Stomach (tissue), 4 donors: Measurements from ENCODE around the gene TMEM81.

Experiments
- POLR2A ChIP-seq, 4 donors: fragments of 450-650 bp; IDR thresholded peaks; one replicate each; pipeline ENCODE4 v1.6.1; 2016; ENCODE audit warnings: antibody characterized with exemption in 4 of 4, control low read depth in 2 of 4, mild to moderate bottlenecking in 1 of 4, moderate library complexity in 1 of 4
- POLR2AphosphoS5 ChIP-seq, 3 donors: sonication (generic); formaldehyde crosslinking; IDR thresholded peaks; one replicate each; pipeline ENCODE4 v1.6.1; 2016; ENCODE audit warnings: antibody characterized with exemption in 3 of 3
- TF ChIP-seq, protein P1 (sequence below), 7 experiments: fragments of 450-650 bp in 4 of 7; fragments of 200-600 bp in 3 of 7; sonication (generic) in 3 of 7; IDR thresholded peaks; one replicate each; pipeline ENCODE4 v1.5.1; 2016 to 2019; ENCODE audit warnings: antibody characterized with exemption in 7 of 7, control low read depth in 2 of 7, mild to moderate bottlenecking in 1 of 7

DNA sequence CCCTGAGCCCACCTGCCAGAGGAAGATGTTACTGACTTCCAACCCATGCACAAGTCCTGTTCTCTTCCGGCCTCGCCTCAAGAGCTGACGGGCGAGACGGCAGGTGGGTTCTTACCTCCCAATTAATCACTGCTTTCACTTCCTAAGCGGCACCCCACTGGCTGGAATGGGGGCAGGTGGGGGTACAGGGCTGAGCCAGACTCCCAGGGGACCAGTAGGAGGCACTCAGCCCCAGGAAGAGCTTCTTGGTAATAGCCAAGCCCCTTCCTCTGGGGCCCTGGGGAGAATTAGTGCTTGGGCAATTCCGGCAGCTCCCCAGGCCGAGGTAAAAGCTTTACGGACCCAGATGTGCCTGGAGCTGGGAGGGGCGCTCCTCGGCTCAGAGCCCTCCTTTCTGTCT, 31.6 kb downstream of the TMEM81 start:
- no peak for TF ChIP-seq POLR2AphosphoS5 (IDR thresholded peaks at IDR 0.05)
- no peak for TF ChIP-seq POLR2A (IDR thresholded peaks at IDR 0.05)
- TF ChIP-seq, protein P1, sequence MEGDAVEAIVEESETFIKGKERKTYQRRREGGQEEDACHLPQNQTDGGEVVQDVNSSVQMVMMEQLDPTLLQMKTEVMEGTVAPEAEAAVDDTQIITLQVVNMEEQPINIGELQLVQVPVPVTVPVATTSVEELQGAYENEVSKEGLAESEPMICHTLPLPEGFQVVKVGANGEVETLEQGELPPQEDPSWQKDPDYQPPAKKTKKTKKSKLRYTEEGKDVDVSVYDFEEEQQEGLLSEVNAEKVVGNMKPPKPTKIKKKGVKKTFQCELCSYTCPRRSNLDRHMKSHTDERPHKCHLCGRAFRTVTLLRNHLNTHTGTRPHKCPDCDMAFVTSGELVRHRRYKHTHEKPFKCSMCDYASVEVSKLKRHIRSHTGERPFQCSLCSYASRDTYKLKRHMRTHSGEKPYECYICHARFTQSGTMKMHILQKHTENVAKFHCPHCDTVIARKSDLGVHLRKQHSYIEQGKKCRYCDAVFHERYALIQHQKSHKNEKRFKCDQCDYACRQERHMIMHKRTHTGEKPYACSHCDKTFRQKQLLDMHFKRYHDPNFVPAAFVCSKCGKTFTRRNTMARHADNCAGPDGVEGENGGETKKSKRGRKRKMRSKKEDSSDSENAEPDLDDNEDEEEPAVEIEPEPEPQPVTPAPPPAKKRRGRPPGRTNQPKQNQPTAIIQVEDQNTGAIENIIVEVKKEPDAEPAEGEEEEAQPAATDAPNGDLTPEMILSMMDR (IDR thresholded peaks at IDR 0.05) = no peak
